Astrocyte of the cerebellum (primary cell): ENCODE measurements around the gene SMYD3.

Experiments used
- DNase-seq: peaks from one replicate; pipeline ENCODE4 v3.0.0-alpha.2; 2011; ENCODE audit warnings: low read depth
- H3K4me3 ChIP-seq: 2 replicates; pipeline ENCODE4 v1.5.1; 2011; ENCODE audit warnings: mild to moderate bottlenecking, low read depth, low read length, moderate library complexity
- in situ Hi-C: cut with HindIII; loops from 2 replicates; pipeline ENCODE4 v1.10.0; 2017; ENCODE audit warnings: low sequenced_read_pairs
- TF ChIP-seq, protein P1 (sequence below): IDR thresholded peaks from 2 replicates; pipeline ENCODE4 v1.5.1; 2012; ENCODE audit warnings: low read length, low read depth, moderate library complexity, mild to moderate bottlenecking; ENCODE audit errors: missing control alignments

The SMYD3 gene

DNA sequence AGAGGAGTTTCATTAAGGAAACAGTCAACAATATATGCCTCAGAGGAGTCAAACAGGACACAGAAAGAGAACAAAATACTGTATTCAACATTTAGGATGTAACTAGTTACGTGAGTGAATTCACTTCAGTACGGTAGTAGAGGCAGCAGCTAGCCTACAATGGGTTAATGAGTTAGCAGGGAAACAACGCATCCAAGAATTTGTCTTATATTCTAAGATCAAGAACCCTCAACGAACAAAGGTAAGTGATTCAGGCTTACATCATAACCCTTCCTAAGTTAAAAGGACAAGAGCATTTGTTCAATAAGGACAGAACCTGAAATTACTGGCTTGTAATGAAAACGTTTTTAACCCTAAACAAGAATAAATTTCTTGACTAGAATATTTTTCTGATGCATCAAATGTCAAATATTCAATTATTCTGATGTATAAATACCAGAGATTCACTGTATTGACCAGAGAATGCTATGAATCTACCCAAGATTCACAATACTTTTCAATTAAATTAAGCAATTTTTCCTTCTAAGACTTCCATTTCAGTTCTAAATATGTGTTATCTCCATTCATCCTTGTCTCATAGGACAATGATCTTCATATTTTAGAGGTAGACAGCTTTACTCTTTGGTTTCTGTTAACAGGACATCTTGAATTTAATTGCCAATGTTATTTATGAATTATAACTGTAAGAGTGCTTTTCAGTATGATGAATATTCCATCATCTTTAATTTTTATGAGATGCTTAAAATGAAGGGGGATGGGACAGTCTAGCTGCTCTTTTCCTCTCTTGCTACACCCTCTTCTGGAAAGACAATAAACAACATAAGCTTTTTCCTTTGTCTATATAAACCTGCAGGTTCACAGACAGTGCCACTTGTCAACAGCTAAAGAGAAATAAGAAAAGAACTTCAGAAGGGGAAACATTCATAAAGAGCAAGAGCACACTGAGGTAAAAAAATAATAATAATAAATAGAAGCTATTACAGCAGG lies 209.5 kb downstream of the SMYD3 start:
- DNase-seq: no peak
- no peak overlapping the region for H3K4me3 ChIP-seq
- in situ Hi-C loops: loop anchor here (5.0 kb wide), 1 partner anchor 55 kb away; no protein-coding TSS in a partner anchor
- TF ChIP-seq, protein P1, sequence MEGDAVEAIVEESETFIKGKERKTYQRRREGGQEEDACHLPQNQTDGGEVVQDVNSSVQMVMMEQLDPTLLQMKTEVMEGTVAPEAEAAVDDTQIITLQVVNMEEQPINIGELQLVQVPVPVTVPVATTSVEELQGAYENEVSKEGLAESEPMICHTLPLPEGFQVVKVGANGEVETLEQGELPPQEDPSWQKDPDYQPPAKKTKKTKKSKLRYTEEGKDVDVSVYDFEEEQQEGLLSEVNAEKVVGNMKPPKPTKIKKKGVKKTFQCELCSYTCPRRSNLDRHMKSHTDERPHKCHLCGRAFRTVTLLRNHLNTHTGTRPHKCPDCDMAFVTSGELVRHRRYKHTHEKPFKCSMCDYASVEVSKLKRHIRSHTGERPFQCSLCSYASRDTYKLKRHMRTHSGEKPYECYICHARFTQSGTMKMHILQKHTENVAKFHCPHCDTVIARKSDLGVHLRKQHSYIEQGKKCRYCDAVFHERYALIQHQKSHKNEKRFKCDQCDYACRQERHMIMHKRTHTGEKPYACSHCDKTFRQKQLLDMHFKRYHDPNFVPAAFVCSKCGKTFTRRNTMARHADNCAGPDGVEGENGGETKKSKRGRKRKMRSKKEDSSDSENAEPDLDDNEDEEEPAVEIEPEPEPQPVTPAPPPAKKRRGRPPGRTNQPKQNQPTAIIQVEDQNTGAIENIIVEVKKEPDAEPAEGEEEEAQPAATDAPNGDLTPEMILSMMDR: no peak

DNA sequence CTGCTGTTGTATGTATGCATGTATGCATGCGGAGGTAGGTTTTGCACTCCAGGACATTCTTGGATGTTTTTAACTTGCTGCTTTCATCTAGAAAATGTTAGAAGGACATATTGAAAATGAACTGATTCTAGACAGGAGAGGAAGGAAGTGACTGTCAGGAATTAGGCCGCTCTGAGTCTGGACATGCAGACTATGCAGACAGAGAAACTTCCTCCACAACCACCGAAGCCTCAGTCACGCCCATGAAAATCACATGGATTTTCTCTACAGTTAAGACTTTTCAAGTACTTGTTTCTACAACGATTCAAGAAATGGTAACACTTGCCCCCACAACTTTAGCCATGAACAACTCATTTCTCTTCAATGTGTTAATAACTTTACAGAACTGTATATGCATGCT lies 211.1 kb downstream of the SMYD3 start:
- TF ChIP-seq, protein P1: no peak
- DNase-seq: no peak
- no peak overlapping the region for H3K4me3 ChIP-seq
- in situ Hi-C loops: loop anchor here (5.0 kb wide), 1 partner anchor 56 kb away; no protein-coding TSS in a partner anchor

DNA sequence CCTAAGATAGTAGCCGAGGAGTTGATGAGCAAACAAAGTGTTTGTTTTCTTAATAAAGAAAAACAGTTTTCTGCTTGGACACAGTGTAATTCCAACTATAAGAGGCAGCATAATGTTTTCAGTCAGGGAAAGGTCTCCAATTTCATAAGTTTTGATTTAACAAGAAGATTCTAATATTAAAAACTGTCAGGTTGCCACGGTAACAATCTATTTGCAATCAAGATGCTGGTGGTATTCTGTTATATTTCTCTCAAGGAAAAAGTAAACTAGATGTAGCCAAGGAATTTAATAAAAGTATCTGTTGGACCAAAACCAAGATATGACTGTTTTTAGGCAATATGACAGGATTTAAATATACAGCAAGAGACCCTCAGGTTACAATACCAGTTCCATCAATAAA lies 211.7 kb downstream of the SMYD3 start:
- in situ Hi-C loops: loop anchor here (5.0 kb wide), 1 partner anchor 57 kb away; no protein-coding TSS in a partner anchor
- TF ChIP-seq, protein P1: no peak
- no peak overlapping the region for H3K4me3 ChIP-seq
- DNase-seq: no peak

DNA sequence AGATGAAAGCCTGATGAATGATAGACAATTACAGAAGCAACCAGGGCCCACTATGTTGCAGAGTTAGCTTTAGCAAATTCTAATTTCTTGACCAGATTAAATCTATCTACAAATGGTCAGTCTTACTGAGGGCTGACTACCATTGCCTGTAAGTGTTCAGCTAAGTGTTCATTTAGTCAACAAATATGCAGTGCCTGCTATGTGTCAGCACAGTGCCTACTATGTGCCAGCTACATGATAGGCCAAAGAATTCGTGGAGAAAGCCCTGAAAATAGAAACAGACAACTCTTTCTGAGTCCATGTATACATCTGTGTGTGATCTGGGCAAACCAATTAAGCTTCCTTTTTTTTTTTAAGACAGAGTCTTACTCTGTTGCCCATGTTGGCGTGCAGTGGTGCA lies 212.8 kb downstream of the SMYD3 start:
- DNase-seq: no peak
- TF ChIP-seq, protein P1: no peak
- no peak overlapping the region for H3K4me3 ChIP-seq
- in situ Hi-C loops: no loop called here

DNA sequence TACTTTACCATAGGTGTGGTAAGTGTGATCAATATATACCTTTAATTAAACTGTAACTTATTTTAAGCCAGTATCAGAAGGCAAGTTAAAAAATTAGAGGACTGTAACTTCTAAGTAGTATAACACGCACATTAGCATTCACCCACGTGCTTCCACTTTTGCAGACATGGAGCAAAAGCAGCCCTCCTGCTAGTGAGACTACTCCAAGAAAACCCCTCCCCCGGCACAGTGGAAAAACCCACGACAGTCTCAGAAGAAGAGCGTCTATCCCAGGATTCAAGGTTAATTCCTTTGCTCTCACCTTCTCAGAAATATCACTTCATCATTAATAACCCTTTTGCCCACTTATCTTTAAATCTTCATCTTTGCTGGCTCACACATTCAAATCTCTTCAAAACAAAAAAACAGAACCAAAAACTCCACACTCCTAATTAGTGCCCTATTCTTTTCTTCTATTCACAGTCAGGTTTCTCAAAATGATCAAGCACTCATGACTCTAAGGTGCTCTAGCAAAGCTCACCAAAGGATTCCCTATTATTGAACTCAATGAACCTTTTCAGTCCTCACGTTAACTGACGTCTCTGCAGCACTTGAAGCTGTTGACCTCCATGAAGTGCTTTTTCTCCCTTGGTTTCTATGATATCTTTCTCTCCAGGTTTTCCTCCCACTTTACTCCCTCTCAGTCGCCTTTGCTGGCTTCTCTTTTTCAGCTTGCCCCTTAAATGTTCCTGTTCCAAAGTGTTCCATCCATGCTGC lies 213.5 kb downstream of the SMYD3 start:
- in situ Hi-C loops: no loop called here
- TF ChIP-seq, protein P1: no peak
- H3K4me3 ChIP-seq: no peak overlapping the region
- DNase-seq: no peak

DNA sequence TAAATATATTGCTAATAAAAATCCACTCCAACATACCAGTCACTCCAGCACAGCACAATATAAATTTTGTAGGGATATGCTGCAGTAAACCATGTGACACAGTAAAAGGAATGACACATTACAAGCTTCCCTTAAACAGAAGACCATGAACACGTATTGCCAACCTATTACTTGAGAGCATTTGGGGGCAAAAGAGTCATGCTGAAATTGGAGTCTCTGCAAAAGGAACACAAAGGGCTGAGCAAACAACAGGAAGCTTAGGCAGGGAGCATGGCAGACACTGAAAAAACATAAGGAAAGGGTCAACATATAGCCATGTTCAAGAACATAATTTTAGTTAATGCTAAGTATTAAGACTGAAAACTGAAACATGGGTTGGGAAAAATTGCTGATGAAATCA lies 214.5 kb downstream of the SMYD3 start:
- TF ChIP-seq, protein P1: no peak
- DNase-seq: no peak
- H3K4me3 ChIP-seq: no peak overlapping the region
- in situ Hi-C loops: no loop called here
